Right lobe of liver (tissue), 4 donors: ENCODE data around the gene CLCN1.

Experiments used
- CTCF ChIP-seq, 4 donors: fragments of 200-600 bp in 3 of 4; fragments of 450-650 bp in 1 of 4; IDR thresholded peaks; one replicate each; pipeline versions ENCODE4 v1.5.1 to v1.8.0; 2016 to 2022; ENCODE audit warnings: antibody characterized with exemption in 4 of 4, mild to moderate bottlenecking in 2 of 4
- POLR2A ChIP-seq: fragments of 450-650 bp; IDR thresholded peaks from one replicate; pipeline ENCODE4 v1.6.1; 2017; ENCODE audit warnings: antibody characterized with exemption, mild to moderate bottlenecking
- donor health status: DM: no; HTN: no; CAD: no.
- donor health status: DM: no; HTN: no; CAD: no.
- donor health status: DM: no; HTN: yes; CAD: no.

- TF ChIP-seq CTCF (IDR thresholded peaks at IDR 0.05) (no peak), POLR2A (no peak)
These were observed 581 bp downstream of the CLCN1 start for GRCh38 chr7:143316492-143316891.
